ENCODE results near the gene YPEL2. TPM values are rescaled to one million over a fixed set of nuclear protein-coding genes. Genes with fewer than 3 reads are reported as not detected.

The YPEL2 gene
- total RNA-seq, 1 donor from 2014 or later = 18.9 TPM

DNA sequence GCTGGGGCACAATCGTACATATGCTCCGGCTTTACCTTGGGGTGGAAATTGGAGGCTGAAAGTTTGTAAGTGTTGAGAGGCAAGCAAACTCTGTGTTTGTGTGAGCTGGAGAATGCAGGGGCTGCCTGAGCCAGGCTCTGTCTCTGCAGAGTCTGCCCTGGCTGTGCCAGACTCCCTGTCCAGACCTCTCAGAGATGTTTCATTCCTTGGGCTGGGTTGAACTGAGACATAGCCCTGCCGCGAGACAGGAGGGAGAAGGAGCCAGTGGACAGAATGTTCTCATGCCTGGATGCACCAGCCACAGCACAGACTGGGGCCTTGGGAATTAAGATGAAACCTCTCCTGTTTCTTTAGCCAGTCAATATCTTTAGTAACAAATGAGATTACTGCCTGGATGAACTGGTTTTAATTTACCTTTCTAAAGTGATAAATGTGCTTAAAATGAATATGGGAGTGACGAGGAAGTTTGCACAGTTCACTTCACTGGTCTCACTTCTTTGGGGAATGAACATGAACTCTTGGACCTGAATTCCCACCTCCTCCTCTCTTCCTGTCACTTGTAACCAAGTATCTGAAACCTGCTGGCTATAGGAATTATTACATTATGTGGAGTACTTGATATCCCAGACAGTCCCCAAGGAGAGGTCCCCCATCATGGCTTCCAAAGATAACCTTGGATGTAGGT is 40.1 kb downstream of the YPEL2 start:
- peaks cover 88% of the 10 kb centered on the region for H3K4me1 Mint-ChIP-seq (ENCODE audit: unreplicated experiment)
- peak overlapping the region; percentile 22 for H3K4me3 Mint-ChIP-seq (ENCODE audit: unreplicated experiment)
- no peak for DNase-seq (ENCODE audit: extremely low spot score, unreplicated experiment)
- H3K27ac Mint-ChIP-seq (ENCODE audit: unreplicated experiment) = peak overlapping the region; percentile 90
- no peaks in the 10 kb centered on the region for H3K36me3 Mint-ChIP-seq (ENCODE audit: unreplicated experiment)
- no peak for TF ChIP-seq CTCF (IDR thresholded peaks at IDR 0.05)
- no peaks in the 10 kb centered on the region for H3K27me3 Mint-ChIP-seq (ENCODE audit: unreplicated experiment)
- H3K9me3 Mint-ChIP-seq (ENCODE audit: unreplicated experiment) = no peaks in the 10 kb centered on the region

DNA sequence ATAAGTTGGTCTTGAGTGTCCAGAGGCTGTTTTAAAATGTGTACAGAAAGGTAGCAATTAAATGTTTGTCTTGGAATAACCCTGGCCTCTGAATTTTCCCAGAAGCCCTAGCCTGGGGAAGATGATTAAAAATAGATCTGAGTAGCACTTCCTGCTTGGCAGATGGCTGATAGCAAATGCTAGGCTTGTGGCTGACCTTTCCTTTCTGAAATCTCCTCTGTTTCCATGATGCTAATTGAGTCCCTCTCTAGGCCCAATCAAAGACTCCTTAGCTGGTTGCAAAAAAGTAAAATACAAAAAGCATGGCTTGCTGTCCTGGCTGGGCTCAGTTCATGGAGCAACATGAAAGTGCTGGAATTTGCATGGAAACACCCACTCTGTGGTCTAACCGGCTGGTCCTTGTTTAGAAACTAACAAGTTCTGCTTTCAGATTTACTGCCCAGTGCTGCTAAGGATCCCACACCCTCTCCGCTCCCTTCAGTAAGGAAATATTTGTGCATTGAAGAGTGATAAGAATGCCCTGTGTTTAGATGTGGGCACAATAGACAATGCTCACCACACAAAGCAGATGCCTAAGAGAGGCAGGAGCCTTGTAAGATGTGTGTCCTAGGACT is 40.8 kb downstream of the YPEL2 start:
- no peak overlapping the region for H3K4me3 Mint-ChIP-seq (ENCODE audit: unreplicated experiment)
- H3K9me3 Mint-ChIP-seq (ENCODE audit: unreplicated experiment) = peaks cover under 1% of the 10 kb centered on the region
- H3K4me1 Mint-ChIP-seq (ENCODE audit: unreplicated experiment) = peaks cover 88% of the 10 kb centered on the region
- no peak for DNase-seq (ENCODE audit: extremely low spot score, unreplicated experiment)
- H3K27me3 Mint-ChIP-seq (ENCODE audit: unreplicated experiment) = no peaks in the 10 kb centered on the region
- TF ChIP-seq CTCF (IDR thresholded peaks at IDR 0.05) = no peak
- peak overlapping the region; percentile 90 for H3K27ac Mint-ChIP-seq (ENCODE audit: unreplicated experiment)
- H3K36me3 Mint-ChIP-seq (ENCODE audit: unreplicated experiment) = no peaks in the 10 kb centered on the region

GRCh38 chr17:59373882-59374495 is 42.5 kb downstream of the YPEL2 start:
- H3K36me3 Mint-ChIP-seq (ENCODE audit: unreplicated experiment) = peaks cover 8% of the 10 kb centered on the region
- DNase-seq (ENCODE audit: extremely low spot score, unreplicated experiment) = no peak
- H3K27me3 Mint-ChIP-seq (ENCODE audit: unreplicated experiment) = no peaks in the 10 kb centered on the region

GRCh38 chr17:59374612-59375011 is 43.2 kb downstream of the YPEL2 start:
- Mint-ChIP-seq H3K36me3 (ENCODE audit: unreplicated experiment) (peaks cover 9% of the 10 kb centered on the region), H3K27me3 (ENCODE audit: unreplicated experiment) (no peaks in the 10 kb centered on the region), H3K4me3 (ENCODE audit: unreplicated experiment) (no peak overlapping the region), H3K4me1 (ENCODE audit: unreplicated experiment) (peaks cover 88% of the 10 kb centered on the region), H3K27ac (ENCODE audit: unreplicated experiment) (peak overlapping the region; percentile 90), H3K9me3 (ENCODE audit: unreplicated experiment) (peaks cover 10% of the 10 kb centered on the region)
- no peak for TF ChIP-seq CTCF (IDR thresholded peaks at IDR 0.05)
- no peak for DNase-seq (ENCODE audit: extremely low spot score, unreplicated experiment)

More at GRCh38 chr17:59373882-59374495, 42.5 kb downstream of the YPEL2 start:
- H3K4me1 Mint-ChIP-seq (ENCODE audit: unreplicated experiment) = peaks cover 86% of the 10 kb centered on the region
- H3K9me3 Mint-ChIP-seq (ENCODE audit: unreplicated experiment) = peaks cover 10% of the 10 kb centered on the region
- peak overlapping the region; percentile 90 for H3K27ac Mint-ChIP-seq (ENCODE audit: unreplicated experiment)
- H3K4me3 Mint-ChIP-seq (ENCODE audit: unreplicated experiment) = no peak overlapping the region
- no peak for TF ChIP-seq CTCF (IDR thresholded peaks at IDR 0.05)

- DNase-seq (ENCODE audit: extremely low spot score, unreplicated experiment) = no peak
- Mint-ChIP-seq H3K9me3 (ENCODE audit: unreplicated experiment) (peaks cover 10% of the 10 kb centered on the region), H3K4me3 (ENCODE audit: unreplicated experiment) (no peak overlapping the region), H3K36me3 (ENCODE audit: unreplicated experiment) (peaks cover 9% of the 10 kb centered on the region), H3K27me3 (ENCODE audit: unreplicated experiment) (no peaks in the 10 kb centered on the region), H3K4me1 (ENCODE audit: unreplicated experiment) (peaks cover 89% of the 10 kb centered on the region), H3K27ac (ENCODE audit: unreplicated experiment) (no peak overlapping the region)
- TF ChIP-seq CTCF (IDR thresholded peaks at IDR 0.05) = no peak
Measured at GRCh38 chr17:59375857-59376256, 44.4 kb downstream of the YPEL2 start.
